Measurements from ENCODE around the gene ANKRD24. TPM values are rescaled to one million over a fixed set of nuclear protein-coding genes. Genes with fewer than 3 reads are reported as not detected.

Gene ANKRD24
- total and polyA plus RNA-seq, 2 of the 13 experiments (the other 11 are each of a cell fraction or from before 2014, with no cell fraction given), result 0.13 to 0.24 TPM

DNA sequence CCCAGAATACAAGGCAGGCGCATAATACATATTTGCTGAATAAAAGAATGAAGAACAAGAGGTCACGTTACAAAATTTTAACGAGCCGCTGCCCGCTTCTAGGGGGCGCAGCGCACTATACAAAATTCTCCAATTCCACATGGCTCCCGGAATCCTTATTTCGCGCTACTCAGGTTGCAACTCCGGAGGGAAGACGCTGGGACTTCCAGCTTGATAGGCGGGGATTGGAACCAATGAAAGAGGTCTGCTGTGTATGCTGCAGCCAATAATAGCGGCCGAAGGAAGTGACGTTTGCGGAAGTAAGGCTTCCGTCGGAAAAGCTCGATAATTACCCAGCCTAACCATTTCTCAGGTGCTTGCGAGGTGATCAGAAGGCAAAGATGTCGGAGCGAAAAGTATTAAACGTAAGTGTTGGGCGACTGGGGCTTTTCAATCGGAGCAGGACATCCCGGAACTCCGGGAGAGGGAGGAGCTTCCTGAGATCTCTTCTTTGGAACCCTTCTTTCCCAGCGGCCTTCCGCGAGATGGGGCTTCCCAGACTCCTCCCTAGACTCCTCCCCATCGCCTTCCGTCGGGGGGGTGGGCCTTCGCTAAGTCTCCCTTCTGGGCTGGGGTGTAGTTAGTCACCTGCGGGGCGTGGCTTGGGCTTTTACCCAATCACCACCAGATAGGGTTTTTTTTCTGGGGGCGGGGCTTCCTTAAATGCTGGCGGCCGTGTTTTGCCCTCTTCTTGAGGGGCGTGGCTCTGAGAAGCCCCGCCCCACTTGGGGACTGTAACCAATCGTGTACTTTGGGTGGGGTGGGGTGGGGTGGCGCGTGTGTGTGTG lies 64.5 kb downstream of the ANKRD24 start, which contains the start of gene YJU2 (continued):
- peak; percentile 97 for TF ChIP-seq ELF1 (CRISPR knock-in tag; IDR thresholded peaks at IDR 0.05)
- no peak for TF ChIP-seq NONO (IDR thresholded peaks at IDR 0.05)
- peak; percentile 19; the same call in 1 of the 2 replicates for TF ChIP-seq NONO (CRISPR knock-in tag; conservative IDR thresholded peaks at IDR 0.05)
- TF ChIP-seq ZFP36L1 (CRISPR knock-in tag; IDR thresholded peaks at IDR 0.05), result no peak
- peak; percentile 27; the same call in 1 of the 2 replicates for TF ChIP-seq ZBTB7B (CRISPR knock-in tag; IDR thresholded peaks at IDR 0.05)
- TF ChIP-seq, protein P1, sequence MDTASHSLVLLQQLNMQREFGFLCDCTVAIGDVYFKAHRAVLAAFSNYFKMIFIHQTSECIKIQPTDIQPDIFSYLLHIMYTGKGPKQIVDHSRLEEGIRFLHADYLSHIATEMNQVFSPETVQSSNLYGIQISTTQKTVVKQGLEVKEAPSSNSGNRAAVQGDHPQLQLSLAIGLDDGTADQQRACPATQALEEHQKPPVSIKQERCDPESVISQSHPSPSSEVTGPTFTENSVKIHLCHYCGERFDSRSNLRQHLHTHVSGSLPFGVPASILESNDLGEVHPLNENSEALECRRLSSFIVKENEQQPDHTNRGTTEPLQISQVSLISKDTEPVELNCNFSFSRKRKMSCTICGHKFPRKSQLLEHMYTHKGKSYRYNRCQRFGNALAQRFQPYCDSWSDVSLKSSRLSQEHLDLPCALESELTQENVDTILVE (CRISPR knock-in tag; IDR thresholded peaks at IDR 0.05), result peak; percentile 81
- TF ChIP-seq, protein P2, sequence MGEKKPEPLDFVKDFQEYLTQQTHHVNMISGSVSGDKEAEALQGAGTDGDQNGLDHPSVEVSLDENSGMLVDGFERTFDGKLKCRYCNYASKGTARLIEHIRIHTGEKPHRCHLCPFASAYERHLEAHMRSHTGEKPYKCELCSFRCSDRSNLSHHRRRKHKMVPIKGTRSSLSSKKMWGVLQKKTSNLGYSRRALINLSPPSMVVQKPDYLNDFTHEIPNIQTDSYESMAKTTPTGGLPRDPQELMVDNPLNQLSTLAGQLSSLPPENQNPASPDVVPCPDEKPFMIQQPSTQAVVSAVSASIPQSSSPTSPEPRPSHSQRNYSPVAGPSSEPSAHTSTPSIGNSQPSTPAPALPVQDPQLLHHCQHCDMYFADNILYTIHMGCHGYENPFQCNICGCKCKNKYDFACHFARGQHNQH (CRISPR knock-in tag; IDR thresholded peaks at IDR 0.05), result 0 out of 2 replicates have a peak, but pooled peaks have one; percentile 53
- TF ChIP-seq, protein P3, sequence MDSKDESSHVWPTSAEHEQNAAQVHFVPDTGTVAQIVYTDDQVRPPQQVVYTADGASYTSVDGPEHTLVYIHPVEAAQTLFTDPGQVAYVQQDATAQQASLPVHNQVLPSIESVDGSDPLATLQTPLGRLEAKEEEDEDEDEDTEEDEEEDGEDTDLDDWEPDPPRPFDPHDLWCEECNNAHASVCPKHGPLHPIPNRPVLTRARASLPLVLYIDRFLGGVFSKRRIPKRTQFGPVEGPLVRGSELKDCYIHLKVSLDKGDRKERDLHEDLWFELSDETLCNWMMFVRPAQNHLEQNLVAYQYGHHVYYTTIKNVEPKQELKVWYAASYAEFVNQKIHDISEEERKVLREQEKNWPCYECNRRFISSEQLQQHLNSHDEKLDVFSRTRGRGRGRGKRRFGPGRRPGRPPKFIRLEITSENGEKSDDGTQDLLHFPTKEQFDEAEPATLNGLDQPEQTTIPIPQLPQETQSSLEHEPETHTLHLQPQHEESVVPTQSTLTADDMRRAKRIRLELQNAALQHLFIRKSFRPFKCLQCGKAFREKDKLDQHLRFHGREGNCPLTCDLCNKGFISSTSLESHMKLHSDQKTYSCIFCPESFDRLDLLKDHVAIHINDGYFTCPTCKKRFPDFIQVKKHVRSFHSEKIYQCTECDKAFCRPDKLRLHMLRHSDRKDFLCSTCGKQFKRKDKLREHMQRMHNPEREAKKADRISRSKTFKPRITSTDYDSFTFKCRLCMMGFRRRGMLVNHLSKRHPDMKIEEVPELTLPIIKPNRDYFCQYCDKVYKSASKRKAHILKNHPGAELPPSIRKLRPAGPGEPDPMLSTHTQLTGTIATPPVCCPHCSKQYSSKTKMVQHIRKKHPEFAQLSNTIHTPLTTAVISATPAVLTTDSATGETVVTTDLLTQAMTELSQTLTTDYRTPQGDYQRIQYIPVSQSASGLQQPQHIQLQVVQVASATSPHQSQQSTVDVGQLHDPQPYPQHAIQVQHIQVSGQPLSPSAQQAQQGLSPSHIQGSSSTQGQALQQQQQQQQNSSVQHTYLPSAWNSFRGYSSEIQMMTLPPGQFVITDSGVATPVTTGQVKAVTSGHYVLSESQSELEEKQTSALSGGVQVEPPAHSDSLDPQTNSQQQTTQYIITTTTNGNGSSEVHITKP (CRISPR knock-in tag; IDR thresholded peaks at IDR 0.05; ENCODE audit: low read depth), result peak; percentile 57; the same call in 1 of the 2 replicates
- TF ChIP-seq THAP9 (CRISPR knock-in tag; IDR thresholded peaks at IDR 0.05; ENCODE audit: borderline replicate concordance), result peak; percentile 85; the same call in 1 of the 2 replicates
- no peak for TF ChIP-seq TERF1 (CRISPR knock-in tag; IDR thresholded peaks at IDR 0.05)
- no peak for TF ChIP-seq ZSCAN30 (CRISPR knock-in tag; IDR thresholded peaks at IDR 0.05)
- peak; percentile 77 for TF ChIP-seq ZNF24 (IDR thresholded peaks at IDR 0.05)
- 0 out of 2 replicates have a peak, but pooled peaks have one; percentile 35 for TF ChIP-seq TSC22D2 (CRISPR knock-in tag; IDR thresholded peaks at IDR 0.05; ENCODE audit: borderline replicate concordance)
- TF ChIP-seq PBX3 (CRISPR knock-in tag; IDR thresholded peaks at IDR 0.05; ENCODE audit: borderline replicate concordance), result peak; percentile 96
